ENCODE results near the gene RBM25. TPM values are rescaled to one million over a fixed set of nuclear protein-coding genes. Genes with fewer than 3 reads are reported as not detected.
"Not testable (repeated sequence)": the region's sequence is repeated elsewhere in the genome, so short reads cannot be mapped to it uniquely, and the experiment has no call there.

RBM25 gene
- 59.6 TPM for total RNA-seq

GRCh38 chr14:73058224-73058921 is at the start of gene RBM25:
TSS of gene RBM25 (plus strand) at chr14:73058534. CDS start at chr14:73071642, 13,108 bp downstream.
- peaks cover 0 to 14% of the 10 kb centered on the region in 2 donors for H3K4me1 ChIP-seq
- intact Hi-C loops (cut with DNase I): loop anchor here (1.0 to 2.0 kb wide), 2 partner anchors 31 to 78 kb away; partner anchors contain the start of genes PSEN1 and ZFYVE1

DNA sequence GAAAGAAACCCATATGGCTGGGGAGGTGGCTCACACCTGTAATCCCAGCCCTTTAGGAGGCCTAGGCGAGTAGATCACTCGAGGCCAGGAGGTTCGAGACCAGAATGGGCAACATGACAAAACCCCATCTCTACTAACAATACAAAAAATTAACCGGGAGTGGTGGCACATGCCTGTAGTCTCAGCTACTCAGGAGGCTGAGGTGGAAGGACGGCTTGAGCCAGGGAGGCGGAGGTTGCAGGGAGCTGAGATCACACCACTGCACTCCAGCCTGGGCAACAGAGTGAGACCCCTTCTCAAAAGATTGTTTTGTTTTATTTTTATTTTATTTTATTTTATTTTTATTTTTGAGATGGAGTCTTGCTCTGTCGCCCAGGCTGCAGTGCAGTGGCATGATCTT is 47.1 kb upstream of the RBM25 start:
- H3K27me3 ChIP-seq; intact Hi-C loops (cut with DNase I); H3K27ac ChIP-seq; H3K9me3 ChIP-seq; H3K36me3 ChIP-seq; DNase-seq (ENCODE audit: low spot score in 2 of 2); H3K4me1 ChIP-seq; H3K4me3 ChIP-seq: not testable (repeated sequence)

More at GRCh38 chr14:73058224-73058921, at the start of gene RBM25:
- no peak for TF ChIP-seq CTCF (IDR thresholded peaks at IDR 0.05)
- DNase-seq (ENCODE audit: low spot score in 2 of 2): peak; percentile 92 to 98
- H3K4me3 ChIP-seq: peak within 1 kb of the TSS; percentile 73 to 88
- H3K27me3 ChIP-seq: no peaks in the 10 kb centered on the region
- H3K27ac ChIP-seq: peak within 1 kb of the TSS; percentile 91 to 94
- no peaks in the 10 kb centered on the region for H3K36me3 ChIP-seq
- no peaks in the 10 kb centered on the region for H3K9me3 ChIP-seq

DNA sequence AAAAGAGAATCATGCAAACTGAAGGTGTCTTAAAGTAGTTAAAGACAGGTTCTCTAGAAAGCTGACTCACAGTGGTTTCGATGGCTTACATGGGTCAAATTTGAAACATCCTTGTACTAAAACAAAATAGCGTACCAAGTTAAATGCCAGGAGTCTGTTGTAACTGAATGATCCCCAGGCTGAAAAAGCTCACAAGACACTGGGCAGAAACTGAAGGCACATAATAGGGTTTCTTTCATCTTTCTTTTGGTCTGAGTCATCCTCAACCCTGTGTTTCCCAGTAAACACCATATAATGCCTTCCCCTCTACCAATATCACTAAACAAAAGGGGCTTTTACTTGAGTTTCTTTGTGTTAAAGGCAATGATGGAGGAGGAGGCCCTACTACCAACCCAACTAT is 44.2 kb upstream of the RBM25 start:
- Histone ChIP-seq H3K4me1 (peaks cover 0 to 4% of the 10 kb centered on the region in 2 donors), H3K9me3 (no peaks in the 10 kb centered on the region), H3K27ac (no peak overlapping the region), H3K27me3 (no peaks in the 10 kb centered on the region), H3K4me3 (no peak overlapping the region), H3K36me3 (peaks cover 0 to 16% of the 10 kb centered on the region in 2 donors)
- TF ChIP-seq CTCF (IDR thresholded peaks at IDR 0.05): no peak
- no peak for DNase-seq (ENCODE audit: low spot score in 2 of 2)
- intact Hi-C loops (cut with DNase I): no loop called here

GRCh38 chr14:73015552-73015951 is 42.8 kb upstream of the RBM25 start:
- H3K4me1 ChIP-seq; H3K4me3 ChIP-seq; H3K27me3 ChIP-seq; intact Hi-C loops (cut with DNase I); H3K27ac ChIP-seq; H3K9me3 ChIP-seq; DNase-seq (ENCODE audit: low spot score in 2 of 2): not testable (repeated sequence)
- H3K36me3 ChIP-seq: peaks cover 6 to 17% of the 10 kb centered on the region in 2 donors

GRCh38 chr14:73016011-73016410 is 42.3 kb upstream of the RBM25 start:
- H3K27me3 ChIP-seq; DNase-seq (ENCODE audit: low spot score in 2 of 2); H3K27ac ChIP-seq; H3K4me3 ChIP-seq; H3K9me3 ChIP-seq; intact Hi-C loops (cut with DNase I); H3K4me1 ChIP-seq: not testable (repeated sequence)
- H3K36me3 ChIP-seq: peaks cover 8 to 20% of the 10 kb centered on the region in 2 donors

DNA sequence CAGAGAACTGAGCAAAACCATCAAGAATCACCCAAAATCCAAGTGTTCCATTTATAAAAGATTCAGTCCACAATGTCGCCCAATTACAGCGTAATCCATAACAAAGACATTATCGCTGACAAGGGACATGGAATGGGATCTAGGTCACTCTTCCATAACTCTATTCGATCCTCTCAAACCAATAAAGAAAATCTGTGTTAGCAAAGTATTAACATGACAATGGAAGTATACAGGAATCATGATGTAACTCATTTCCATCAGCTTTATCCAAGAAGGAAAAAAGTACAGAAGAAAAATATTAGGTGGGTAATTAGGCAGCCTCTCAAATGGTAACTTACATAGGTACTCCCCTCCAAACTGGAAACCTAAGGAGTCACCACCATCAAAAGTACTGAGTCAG is 36.3 kb upstream of the RBM25 start:
- Histone ChIP-seq H3K36me3 (peaks cover 19 to 28% of the 10 kb centered on the region in 2 donors), H3K4me1 (peaks cover 5 to 14% of the 10 kb centered on the region in 2 donors), H3K27ac (no peak overlapping the region), H3K27me3 (no peaks in the 10 kb centered on the region), H3K9me3 (no peaks in the 10 kb centered on the region), H3K4me3 (no peak overlapping the region)
- no peak for DNase-seq (ENCODE audit: low spot score in 2 of 2)
- TF ChIP-seq CTCF (IDR thresholded peaks at IDR 0.05): no peak
- intact Hi-C loops (cut with DNase I): no loop called here

DNA sequence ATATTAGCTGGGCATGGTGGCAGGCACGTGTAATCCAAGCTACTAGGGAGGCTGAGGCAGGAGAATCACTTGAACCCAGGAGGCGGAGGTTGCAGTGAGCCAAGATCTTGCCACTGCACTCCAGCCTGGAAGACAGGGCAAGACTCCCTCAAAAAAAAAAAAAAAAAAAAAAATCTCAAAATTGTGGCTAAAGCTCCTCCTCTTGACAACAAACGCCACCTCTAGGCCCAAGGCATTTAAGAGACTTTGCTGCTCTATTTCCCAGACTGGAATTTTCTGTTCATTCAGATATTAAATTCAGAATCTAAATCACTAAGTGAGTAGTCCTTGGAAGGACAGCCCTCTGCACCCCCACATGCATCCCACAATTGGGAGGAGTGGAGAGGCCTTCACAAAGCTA is 32.8 kb upstream of the RBM25 start:
- Histone ChIP-seq H3K4me3 (peak overlapping the region in 1 of 2 donors; percentile 93), H3K27me3 (no peaks in the 10 kb centered on the region), H3K4me1 (peaks cover 5 to 10% of the 10 kb centered on the region in 2 donors), H3K27ac (no peak overlapping the region), H3K9me3 (no peaks in the 10 kb centered on the region), H3K36me3 (peaks cover 12 to 22% of the 10 kb centered on the region in 2 donors)
- intact Hi-C loops (cut with DNase I): no loop called here
- DNase-seq (ENCODE audit: low spot score in 2 of 2): no peak
- no peak for TF ChIP-seq CTCF (IDR thresholded peaks at IDR 0.05)

Data from ascending aorta (tissue), 2 donors.